Cardiac muscle cell (in vitro differentiated cells and primary cell): ENCODE data around the gene RRP1B. TPM values are rescaled to one million over a fixed set of nuclear protein-coding genes. Genes with fewer than 3 reads are reported as not detected.

Experiments used
- DNase-seq, 2 donors: peaks; one replicate each; pipeline versions ENCODE4 v3.0.0 to v3.0.0-alpha.2; 2010 to 2017; ENCODE audit warnings: low read depth in 1 of 2, low spot score in 1 of 2
- H3K27ac ChIP-seq: fragments of 200-600 bp; sonication (generic); 2 replicates; pipeline ENCODE4 v1.5.1; 2016
- H3K27me3 ChIP-seq: fragments of 200-600 bp; sonication (generic); 2 replicates; pipeline ENCODE4 v1.6.0; 2016; ENCODE audit warnings: control low read depth
- H3K36me3 ChIP-seq: fragments of 200-600 bp; sonication (generic); 2 replicates; pipeline ENCODE4 v1.5.1; 2016; ENCODE audit warnings: control low read depth
- H3K4me1 ChIP-seq: fragments of 200-600 bp; sonication (generic); 2 replicates; pipeline ENCODE4 v1.8.1; 2017; ENCODE audit warnings: low read depth, mild to moderate bottlenecking, mixed run types
- H3K4me3 ChIP-seq: fragments of 200-600 bp; sonication (generic); 2 replicates; pipeline ENCODE4 v1.5.1; 2016; ENCODE audit warnings: mild to moderate bottlenecking
- H3K9me3 ChIP-seq: fragments of 200-600 bp; sonication (generic); 2 replicates; pipeline ENCODE4 v1.5.1; 2017; ENCODE audit warnings: low read depth, mild to moderate bottlenecking, control low read depth
- polyA plus RNA-seq: library from polyadenylated mRNA; unstranded; fragments of >200 nt; fragmentation: Nextera tagmentation; extraction: Ambion mirVana; gene quantifications from 2 replicates; pipeline ENCODE4 v1.2.1, GENCODE V29; 2016
- total RNA-seq: library from RNA; depleted of rRNA; stranded (reverse); fragments of >200 nt; gene quantifications from 2 replicates; pipeline ENCODE4 v1.2.3, GENCODE V29; 2016
- TF ChIP-seq, protein P1 (sequence below): IDR thresholded peaks from 2 replicates; pipeline ENCODE4 v1.5.1; 2012; ENCODE audit warnings: low read depth, mild to moderate bottlenecking, low read length

The RRP1B gene
- total and polyA plus RNA-seq, 2 experiments from 2014 or later: 14.8 to 25.5 TPM

DNA sequence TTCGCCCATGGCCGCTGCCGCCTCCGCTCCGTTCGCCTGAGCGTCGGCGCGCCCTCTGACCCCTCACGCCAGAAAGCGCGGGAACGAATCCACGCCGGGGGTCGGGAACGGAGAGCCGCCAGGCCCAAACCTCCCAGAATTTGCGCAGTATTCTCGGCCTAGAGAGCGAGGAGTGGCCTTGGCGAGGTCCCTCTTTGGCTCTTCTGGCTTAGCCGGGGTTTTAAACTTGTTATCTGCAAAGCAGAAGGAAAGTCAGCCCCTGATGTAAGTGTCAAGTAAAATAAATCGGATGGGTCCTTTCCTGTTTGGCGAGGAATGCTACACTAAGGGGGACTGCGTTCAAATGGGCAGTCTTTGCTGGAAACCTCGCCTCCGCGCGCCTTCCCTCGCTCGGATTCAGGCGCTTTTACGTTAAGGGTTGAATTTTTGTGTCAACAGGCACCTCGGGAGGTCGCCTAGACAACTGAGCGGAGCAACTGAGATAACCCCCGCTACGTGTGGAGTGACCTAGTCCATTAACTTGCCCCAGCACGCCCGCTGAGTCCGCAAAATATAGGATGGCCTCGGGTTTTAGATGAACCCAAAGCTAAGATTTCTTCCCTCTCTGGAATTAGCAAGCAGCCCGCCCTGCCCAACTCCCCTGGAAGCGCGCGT lies 1.1 kb upstream of the RRP1B start:
- TF ChIP-seq, protein P1, sequence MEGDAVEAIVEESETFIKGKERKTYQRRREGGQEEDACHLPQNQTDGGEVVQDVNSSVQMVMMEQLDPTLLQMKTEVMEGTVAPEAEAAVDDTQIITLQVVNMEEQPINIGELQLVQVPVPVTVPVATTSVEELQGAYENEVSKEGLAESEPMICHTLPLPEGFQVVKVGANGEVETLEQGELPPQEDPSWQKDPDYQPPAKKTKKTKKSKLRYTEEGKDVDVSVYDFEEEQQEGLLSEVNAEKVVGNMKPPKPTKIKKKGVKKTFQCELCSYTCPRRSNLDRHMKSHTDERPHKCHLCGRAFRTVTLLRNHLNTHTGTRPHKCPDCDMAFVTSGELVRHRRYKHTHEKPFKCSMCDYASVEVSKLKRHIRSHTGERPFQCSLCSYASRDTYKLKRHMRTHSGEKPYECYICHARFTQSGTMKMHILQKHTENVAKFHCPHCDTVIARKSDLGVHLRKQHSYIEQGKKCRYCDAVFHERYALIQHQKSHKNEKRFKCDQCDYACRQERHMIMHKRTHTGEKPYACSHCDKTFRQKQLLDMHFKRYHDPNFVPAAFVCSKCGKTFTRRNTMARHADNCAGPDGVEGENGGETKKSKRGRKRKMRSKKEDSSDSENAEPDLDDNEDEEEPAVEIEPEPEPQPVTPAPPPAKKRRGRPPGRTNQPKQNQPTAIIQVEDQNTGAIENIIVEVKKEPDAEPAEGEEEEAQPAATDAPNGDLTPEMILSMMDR: no peak
- H3K9me3 ChIP-seq: no peaks in the 10 kb centered on the region
- H3K4me3 ChIP-seq: no peak overlapping the region
- H3K36me3 ChIP-seq: peaks cover 5% of the 10 kb centered on the region
- peaks cover 7% of the 10 kb centered on the region for H3K4me1 ChIP-seq
- no peaks in the 10 kb centered on the region for H3K27me3 ChIP-seq
- DNase-seq: no peak
- no peak overlapping the region for H3K27ac ChIP-seq

DNA sequence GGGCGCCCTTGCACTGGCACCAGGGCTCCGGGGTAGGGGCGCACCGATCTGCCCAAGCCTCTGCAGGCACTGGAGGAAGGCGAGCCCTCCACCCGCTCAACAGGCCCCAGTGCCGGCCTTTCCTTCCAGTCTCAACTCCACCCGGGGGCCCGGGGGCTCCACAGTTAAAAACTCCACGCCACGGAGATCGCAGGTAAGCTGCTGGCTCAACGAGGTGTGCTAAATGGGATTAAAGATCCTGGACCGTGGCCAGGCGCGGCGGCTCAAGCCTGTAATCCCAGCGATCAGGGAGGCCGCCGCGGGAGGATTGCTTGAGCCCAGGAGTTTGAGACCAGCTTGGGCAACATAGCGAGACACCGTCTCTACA lies 608 bp upstream of the RRP1B start:
- Histone ChIP-seq H3K36me3 (peaks cover 7% of the 10 kb centered on the region), H3K4me1 (peaks cover 7% of the 10 kb centered on the region), H3K27ac (peak overlapping the region; percentile 91), H3K27me3 (no peaks in the 10 kb centered on the region), H3K9me3 (no peaks in the 10 kb centered on the region), H3K4me3 (no peak overlapping the region)
- no peak for DNase-seq
- TF ChIP-seq, protein P1: no peak

DNA sequence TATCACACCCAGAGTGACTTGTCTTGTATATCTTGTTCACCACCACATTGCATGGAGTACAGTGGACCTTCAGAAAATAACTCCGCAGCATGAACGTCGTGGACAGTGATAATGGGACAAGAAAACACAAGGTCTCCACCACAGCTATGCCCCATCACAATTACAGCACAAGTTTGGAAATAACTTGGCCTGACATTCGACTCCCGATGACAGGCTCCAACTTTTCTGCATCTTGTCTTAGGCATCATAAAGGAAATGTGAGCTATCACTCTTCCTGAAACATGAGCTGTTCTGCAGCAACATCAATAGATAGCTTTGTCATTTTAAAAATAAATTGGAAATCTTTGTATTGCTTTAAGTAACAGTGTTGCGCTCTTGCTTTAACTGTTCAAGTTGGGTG lies 2.9 kb downstream of the RRP1B start:
- Histone ChIP-seq H3K9me3 (no peaks in the 10 kb centered on the region), H3K27me3 (no peaks in the 10 kb centered on the region), H3K36me3 (peaks cover 11% of the 10 kb centered on the region), H3K4me3 (no peak overlapping the region), H3K4me1 (peaks cover 7% of the 10 kb centered on the region), H3K27ac (no peak overlapping the region)
- TF ChIP-seq, protein P1: no peak
- DNase-seq: no peak

DNA sequence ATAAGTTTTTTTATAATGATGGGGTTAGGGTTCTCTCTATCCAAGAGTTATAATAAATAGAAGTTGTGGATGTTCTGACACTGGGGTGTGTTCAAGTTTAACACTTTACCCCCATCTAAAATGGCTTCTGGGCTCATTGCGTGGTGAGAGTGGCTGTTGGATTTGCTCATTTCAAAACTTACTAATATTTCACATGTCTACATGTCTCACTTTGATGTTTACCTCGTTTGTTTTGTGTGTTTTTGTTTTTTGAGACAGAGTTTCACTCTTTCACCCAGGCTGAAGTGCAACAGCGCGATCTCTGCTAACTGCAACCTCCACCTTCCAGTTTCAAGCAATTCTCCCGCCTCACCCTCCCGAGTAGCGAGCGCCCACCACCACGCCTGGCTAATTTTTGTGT lies 3.7 kb downstream of the RRP1B start:
- Histone ChIP-seq H3K4me1 (peaks cover 7% of the 10 kb centered on the region), H3K4me3 (no peak overlapping the region), H3K27me3 (no peaks in the 10 kb centered on the region), H3K9me3 (no peaks in the 10 kb centered on the region), H3K27ac (no peak overlapping the region), H3K36me3 (peaks cover 11% of the 10 kb centered on the region)
- DNase-seq: no peak
- TF ChIP-seq, protein P1: no peak

DNA sequence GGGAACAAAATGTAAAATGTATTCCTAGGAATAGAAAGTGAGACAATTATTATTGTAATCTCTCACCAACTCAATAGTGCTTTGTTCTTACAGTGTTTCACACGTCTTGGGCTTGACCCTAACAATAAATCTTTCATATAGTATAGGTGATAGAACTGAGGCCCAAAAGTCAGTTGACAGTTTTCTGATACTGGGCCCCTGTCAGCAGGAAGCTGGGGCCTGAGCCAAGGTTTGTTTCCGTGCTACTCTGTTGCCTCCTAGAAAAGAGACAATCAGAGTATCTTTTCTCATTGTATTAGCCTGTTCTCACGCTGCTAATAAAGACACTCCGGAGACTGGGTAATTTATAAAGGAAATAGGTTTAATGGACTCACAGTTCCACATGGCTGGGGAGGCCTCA lies 5.0 kb downstream of the RRP1B start:
- no peak overlapping the region for H3K27ac ChIP-seq
- H3K9me3 ChIP-seq: no peaks in the 10 kb centered on the region
- no peak for DNase-seq
- peaks cover 7% of the 10 kb centered on the region for H3K4me1 ChIP-seq
- H3K36me3 ChIP-seq: peaks cover 11% of the 10 kb centered on the region
- no peak overlapping the region for H3K4me3 ChIP-seq
- no peaks in the 10 kb centered on the region for H3K27me3 ChIP-seq
- TF ChIP-seq, protein P1: no peak

DNA sequence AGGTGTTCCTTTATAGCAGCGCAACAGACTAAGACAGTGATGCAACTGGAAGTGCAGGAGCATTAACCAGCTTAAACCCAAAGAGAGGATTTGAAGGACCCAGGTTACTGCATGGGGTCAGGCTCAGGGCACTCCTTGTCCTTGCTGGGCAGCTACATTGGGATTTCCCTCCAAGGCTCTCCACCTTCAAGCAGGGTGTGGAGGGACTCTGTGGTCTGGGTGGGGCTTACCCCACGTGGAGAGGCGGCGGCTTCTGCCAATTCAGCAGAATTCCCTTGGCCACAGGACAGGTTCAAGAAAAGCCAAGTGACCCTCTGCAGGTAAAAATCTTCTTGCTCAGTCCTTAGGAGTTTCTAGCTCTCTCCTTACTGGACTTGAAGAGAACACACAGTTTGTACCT lies 6.5 kb downstream of the RRP1B start:
- peaks cover 12% of the 10 kb centered on the region for H3K36me3 ChIP-seq
- TF ChIP-seq, protein P1: no peak

More for the DNA sequence above, 6.5 kb downstream of the RRP1B start:
- Histone ChIP-seq H3K9me3 (no peaks in the 10 kb centered on the region), H3K4me3 (no peak overlapping the region), H3K27me3 (no peaks in the 10 kb centered on the region), H3K27ac (no peak overlapping the region), H3K4me1 (no peaks in the 10 kb centered on the region)
- DNase-seq: no peak
